ENCODE measurements around the gene TPCN2. TPM values are rescaled to one million over a fixed set of nuclear protein-coding genes. Genes with fewer than 3 reads are reported as not detected.

Gene TPCN2
- total and polyA plus RNA-seq, 2 of the 8 experiments (the other 6 are each of a cell fraction or from before 2014, with no cell fraction given), result 9.7 to 18.6 TPM

GRCh38 chr11:69037074-69037473, 11.7 kb upstream of the TPCN2 start:
- no peaks in the 10 kb centered on the region for H3K79me2 ChIP-seq (ENCODE audit: control insufficient read depth in 1 of 2, insufficient read depth in 2 of 2, low read length in 2 of 2)
- no peak overlapping the region for H3K27ac ChIP-seq (ENCODE audit: low read depth, low read length)
- H2BK15ac ChIP-seq (ENCODE audit: low read length), result no peak overlapping the region
- H3K36me3 ChIP-seq (ENCODE audit: control insufficient read depth in 2 of 4, insufficient read depth in 4 of 4, low read length in 3 of 4), result no peaks in the 10 kb centered on the region
- H3K27me3 ChIP-seq (replicated peaks in 1 of 4; ENCODE audit: control insufficient read depth in 3 of 4, extremely low read depth in 1 of 4, insufficient read depth in 3 of 4, low read length in 3 of 4), result no peaks in the 10 kb centered on the region; a peak in 1 of 7 replicates
- H2BK20ac ChIP-seq (ENCODE audit: low read length), result no peak overlapping the region
- no peak overlapping the region for H4K91ac ChIP-seq (replicated peaks; ENCODE audit: insufficient read length, low read length)
- H3K23me2 ChIP-seq (ENCODE audit: low read depth, low read length), result no peaks in the 10 kb centered on the region
- no peak overlapping the region for H2BK5ac ChIP-seq (ENCODE audit: low read depth, low read length)
- no peak overlapping the region for H3K14ac ChIP-seq (ENCODE audit: insufficient read length)
- TF ChIP-seq CEBPB (IDR thresholded peaks at IDR 0.05; ENCODE audit: low read depth, low read length), result no peak
- TF ChIP-seq TAF1 (IDR thresholded peaks at IDR 0.05; ENCODE audit: low read depth, low read length), result no peak
- no peak for TF ChIP-seq KDM4A (IDR thresholded peaks at IDR 0.05; ENCODE audit: low read depth, low read length, severe bottlenecking)
- no peak for TF ChIP-seq CHD1 (IDR thresholded peaks at IDR 0.05; ENCODE audit: low read depth, low read length)
- TF ChIP-seq POLR2AphosphoS5 (IDR thresholded peaks at IDR 0.05; ENCODE audit: low read depth, low read length), result no peak
- no peak for TF ChIP-seq FOSL1 (IDR thresholded peaks at IDR 0.05; ENCODE audit: insufficient read depth, low read depth, low read length)
- no peak for TF ChIP-seq POU5F1 (IDR thresholded peaks at IDR 0.05; ENCODE audit: low read depth, low read length)
- TF ChIP-seq PHF8 (conservative IDR thresholded peaks at IDR 0.05; ENCODE audit: low read depth, low read length), result no peak
- ChIA-PET CTCF (ENCODE audit: partially characterized antibody) (interaction anchor here (1.3 kb wide), 1 partner anchor 10 kb away, joined by 3 read pairs; no protein-coding TSS in a partner anchor), POLR2A (ENCODE audit: partially characterized antibody) (interaction anchor here (1.2 kb wide), 1 partner anchor 11 kb away, joined by 3 read pairs; the partner anchor contains the start of gene TPCN2)
- no peaks in the 10 kb centered on the region for H3K79me1 ChIP-seq (ENCODE audit: low read depth, low read length)
- no peak overlapping the region for H3K4ac ChIP-seq (replicated peaks; ENCODE audit: insufficient read length, low read depth, low read length)
- no peak overlapping the region for H2BK120ac ChIP-seq (replicated peaks; ENCODE audit: low read depth, low read length)
- FAIRE-seq (no peak), DNase-seq (ENCODE audit: low read depth in 1 of 2, low spot score in 2 of 2) (no peak)
- no peaks in the 10 kb centered on the region for H4K20me1 ChIP-seq (replicated peaks in 1 of 2; ENCODE audit: control insufficient read depth in 1 of 2, insufficient read depth in 2 of 2, low read length in 2 of 2)
- H2BK12ac ChIP-seq (ENCODE audit: low read depth, low read length), result no peak overlapping the region
- no peak overlapping the region for H3K18ac ChIP-seq (ENCODE audit: extremely low read depth, low read length)
- WGBS, 2 experiments (ENCODE audit: extremely low coverage in 1 of 2, insufficient coverage in 1 of 2, insufficient read length in 1 of 2, insufficient replicate concordance in 2 of 2, low coverage in 1 of 2, low lambda C conversion rate in 2 of 2, missing lambda C conversion rate in 1 of 2), result 93% methylated on average over 18 of the region's 18 CpGs; no CpG with 5 or more reads in 1 of the 2 experiments
- H2AFZ ChIP-seq (ENCODE audit: low read length), result no peak overlapping the region
- no peak overlapping the region for H4K5ac ChIP-seq (ENCODE audit: insufficient read length, low read depth, low read length)
- peaks cover 0 to 12% (median 4%) of the 10 kb centered on the region in 4 experiments; a peak in 5 of 7 replicates for H3K4me1 ChIP-seq (replicated peaks in 1 of 4; ENCODE audit: control insufficient read depth in 3 of 4, insufficient read depth in 4 of 4, low read length in 3 of 4)
- no peak overlapping the region for H4K8ac ChIP-seq (ENCODE audit: extremely low read depth, insufficient read depth, low read length)
- no peak overlapping the region for H3K9ac ChIP-seq (replicated peaks in 1 of 4; ENCODE audit: extremely low read depth in 1 of 4, low read depth in 3 of 4, low read length in 3 of 4)
- H3K9me3 ChIP-seq (ENCODE audit: insufficient read depth in 2 of 2, low read depth in 1 of 2, low read length in 1 of 2), result no peaks in the 10 kb centered on the region
- no peak overlapping the region for H3K4me3 ChIP-seq (ENCODE audit: extremely low read depth in 1 of 4, insufficient read depth in 2 of 4, low read depth in 3 of 4, low read length in 4 of 4)
- no peak overlapping the region for H2AK5ac ChIP-seq (ENCODE audit: low read depth, low read length)
- H3K4me2 ChIP-seq (ENCODE audit: insufficient read depth in 1 of 2, low read depth in 2 of 2, low read length in 2 of 2), result no peak overlapping the region
- no peak overlapping the region for H3K56ac ChIP-seq (replicated peaks; ENCODE audit: insufficient read length, low read depth, low read length)
- no peak overlapping the region for H3K23ac ChIP-seq (ENCODE audit: insufficient read length)
